HG03442 (cell line): ENCODE results near the gene SP9.

Source experiments
- ATAC-seq: cut with Tn5 transposase; IDR thresholded peaks from one replicate; pipeline ENCODE4 v1.9.1; 2021; ENCODE audit warnings: mild to moderate bottlenecking, moderate library complexity; ENCODE audit not compliant: unreplicated experiment

Gene SP9

DNA sequence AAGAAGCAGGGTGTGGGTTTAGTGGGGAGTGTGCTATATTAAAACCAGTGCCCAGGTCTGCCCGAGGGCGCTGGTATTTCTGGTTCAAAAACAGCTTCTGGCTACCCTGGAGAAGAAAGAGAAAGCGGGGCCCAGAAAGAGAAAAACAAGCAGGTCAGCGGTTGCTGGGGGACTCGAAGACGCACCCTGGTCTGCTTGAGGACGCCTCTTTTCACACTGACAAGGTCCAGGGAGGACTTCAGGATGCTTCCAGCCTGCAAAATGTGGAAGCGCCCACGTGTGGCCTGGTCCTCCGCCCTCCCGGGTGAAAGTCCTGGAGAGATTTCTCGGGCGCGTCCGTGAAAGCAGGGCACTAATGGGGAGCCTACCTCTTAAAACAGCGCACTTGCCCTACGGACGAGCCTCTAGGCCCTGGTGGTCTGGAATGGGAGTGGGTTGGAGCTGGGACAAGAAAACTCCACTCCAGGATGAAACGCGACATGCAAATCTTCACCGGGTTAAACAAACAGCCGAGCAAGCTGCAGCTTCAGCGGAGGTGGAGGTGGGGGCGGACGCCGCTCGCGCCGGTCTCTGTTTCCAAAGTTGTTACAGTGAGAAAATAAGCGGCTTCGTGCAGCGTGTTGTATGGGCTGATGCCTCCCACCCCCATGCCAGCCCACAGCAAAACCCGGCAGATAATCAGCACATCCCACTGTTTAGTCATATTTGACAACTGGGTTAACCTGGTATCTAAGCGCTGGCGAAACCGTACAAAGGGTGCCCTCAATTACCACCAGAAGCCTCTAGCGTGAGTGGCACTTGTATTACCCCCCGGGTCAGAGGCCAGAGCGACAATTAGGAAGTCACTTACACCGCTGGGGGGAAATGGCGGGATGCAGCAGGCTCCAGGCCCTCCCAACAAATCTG lies 1.1 kb upstream of the SP9 start:
- ATAC-seq, result no peak

DNA sequence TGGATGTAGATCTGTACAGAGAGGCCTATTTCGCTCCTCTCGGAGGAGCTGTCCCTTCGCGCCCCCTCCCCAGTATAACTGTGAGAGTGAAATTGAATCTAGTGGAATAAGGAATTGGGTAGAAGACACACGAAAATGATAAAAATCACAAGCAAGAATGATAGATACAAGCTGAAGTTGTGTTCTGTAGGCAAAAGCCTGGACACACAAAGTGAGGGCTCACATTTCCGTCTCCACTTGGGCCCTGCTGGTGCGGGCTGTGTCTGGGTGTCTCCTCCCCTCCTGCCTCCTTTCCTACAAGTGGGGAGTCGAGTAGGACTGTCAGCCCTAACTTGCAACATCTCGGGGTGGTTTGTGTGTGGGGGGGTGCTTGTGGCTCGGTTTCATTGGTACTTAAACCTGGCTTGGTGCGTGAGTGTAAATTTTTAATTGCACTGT lies 457 bp upstream of the SP9 start:
- no peak for ATAC-seq

DNA sequence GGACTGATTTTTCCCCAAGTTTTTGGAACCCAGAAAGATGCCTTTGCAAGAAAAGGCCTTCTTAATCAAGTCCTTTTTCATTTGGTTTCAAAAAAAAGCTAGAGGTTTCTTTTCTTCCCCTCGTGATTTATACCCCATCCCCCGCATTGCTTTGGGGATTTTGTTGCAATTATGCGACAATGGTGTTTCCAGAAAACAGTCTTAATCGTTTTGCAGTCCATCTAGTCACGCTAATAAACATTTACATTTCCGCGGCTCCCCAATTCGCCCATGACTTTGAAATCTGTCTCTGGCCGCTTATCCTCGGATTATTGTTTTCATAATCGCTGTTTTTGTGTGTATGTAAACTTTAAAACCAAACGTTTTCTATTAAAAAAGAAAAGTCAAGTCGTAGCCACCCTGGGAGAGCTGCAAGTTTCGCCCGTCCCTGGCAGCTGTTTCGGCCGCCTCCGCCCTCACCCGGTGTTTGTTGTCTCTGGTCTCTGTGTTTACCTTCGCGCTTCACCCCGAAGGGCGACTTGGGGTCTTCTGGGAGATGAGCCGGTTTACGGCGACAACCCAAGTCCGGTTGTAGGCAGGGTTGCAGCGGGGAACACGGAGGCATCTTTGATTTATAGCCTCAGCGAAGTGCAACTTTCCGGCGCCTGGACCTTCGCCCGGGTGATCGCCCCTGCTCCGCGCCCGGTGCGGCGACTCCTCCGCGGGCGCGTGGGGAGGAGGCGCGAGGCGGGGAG lies 667 bp downstream of the SP9 start:
- no peak for ATAC-seq

DNA sequence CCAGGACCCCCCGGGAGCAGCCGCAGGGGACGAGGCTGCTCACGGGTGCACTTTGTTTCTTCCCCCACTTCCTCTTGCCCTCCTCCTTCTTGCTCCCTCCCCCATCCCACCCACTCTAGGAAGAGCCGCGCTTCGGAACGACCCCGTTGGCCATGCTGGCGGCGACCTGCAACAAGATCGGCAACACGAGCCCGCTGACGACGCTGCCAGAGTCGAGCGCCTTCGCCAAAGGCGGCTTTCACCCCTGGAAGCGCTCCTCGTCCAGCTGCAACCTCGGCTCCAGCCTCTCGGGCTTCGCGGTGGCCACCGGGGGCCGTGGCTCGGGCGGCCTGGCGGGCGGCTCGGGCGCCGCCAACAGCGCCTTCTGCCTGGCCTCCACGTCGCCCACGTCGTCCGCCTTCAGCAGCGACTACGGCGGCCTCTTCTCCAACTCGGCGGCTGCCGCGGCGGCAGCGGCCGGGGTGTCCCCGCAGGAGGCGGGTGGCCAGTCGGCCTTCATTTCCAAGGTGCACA lies 1.3 kb downstream of the SP9 start:
- ATAC-seq, result no peak

DNA sequence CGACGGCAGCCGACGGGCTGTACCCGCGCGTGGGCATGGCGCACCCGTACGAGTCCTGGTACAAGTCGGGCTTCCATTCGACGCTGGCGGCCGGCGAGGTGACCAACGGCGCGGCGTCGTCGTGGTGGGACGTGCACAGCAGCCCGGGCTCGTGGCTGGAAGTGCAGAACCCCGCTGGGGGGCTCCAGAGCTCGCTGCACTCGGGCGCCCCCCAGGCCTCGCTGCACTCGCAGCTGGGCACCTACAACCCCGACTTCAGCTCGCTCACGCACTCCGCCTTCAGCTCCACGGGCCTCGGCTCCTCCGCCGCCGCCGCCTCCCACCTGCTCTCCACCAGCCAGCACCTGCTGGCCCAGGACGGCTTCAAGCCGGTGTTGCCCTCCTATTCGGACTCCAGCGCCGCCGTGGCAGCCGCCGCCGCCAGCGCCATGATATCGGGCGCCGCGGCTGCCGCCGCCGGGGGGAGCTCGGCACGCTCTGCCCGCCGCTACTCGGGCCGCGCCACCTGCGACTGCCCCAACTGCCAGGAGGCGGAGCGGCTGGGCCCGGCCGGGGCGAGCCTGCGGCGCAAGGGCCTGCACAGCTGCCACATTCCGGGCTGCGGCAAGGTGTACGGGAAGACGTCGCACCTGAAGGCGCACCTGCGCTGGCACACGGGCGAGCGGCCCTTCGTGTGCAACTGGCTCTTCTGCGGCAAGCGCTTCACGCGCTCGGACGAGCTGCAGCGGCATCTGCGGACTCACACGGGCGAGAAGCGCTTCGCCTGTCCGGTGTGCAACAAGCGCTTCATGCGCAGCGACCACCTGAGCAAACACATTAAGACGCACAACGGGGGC lies 2.0 kb downstream of the SP9 start:
- ATAC-seq, result no peak

DNA sequence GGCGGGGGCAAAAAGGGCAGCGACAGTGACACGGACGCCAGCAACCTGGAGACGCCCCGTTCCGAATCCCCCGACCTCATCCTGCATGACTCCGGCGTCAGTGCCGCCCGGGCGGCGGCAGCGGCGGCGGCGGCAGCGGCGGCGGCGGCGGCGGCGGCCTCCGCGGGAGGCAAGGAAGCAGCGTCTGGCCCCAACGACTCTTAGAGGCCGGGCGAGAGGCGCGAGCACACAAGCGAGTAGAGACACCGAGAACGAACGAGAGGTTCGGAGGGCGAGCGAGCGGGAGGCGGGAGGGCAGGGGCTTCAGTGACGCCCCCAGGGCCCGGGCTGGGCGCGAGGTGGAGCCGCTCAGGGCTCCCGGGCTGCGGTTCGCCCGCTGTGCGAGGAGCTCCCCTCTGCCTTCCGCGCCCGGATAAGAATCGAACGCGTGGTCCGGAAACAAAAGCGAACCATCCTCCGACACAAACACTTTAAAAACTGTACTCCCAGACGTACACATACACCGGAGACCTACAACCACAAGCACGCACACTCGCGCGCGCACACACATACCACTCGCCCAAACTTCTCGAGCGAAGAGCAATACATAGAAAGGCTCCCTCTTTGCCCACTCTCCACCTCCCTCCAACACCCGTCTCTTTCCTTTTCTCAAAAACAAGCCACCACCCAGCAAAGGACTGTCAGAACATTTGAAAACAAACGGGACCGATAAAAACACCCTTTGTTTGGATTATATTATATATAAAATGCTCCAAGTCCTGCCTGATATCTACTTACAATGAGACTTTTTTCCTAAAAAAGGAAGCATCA lies 2.8 kb downstream of the SP9 start:
- ATAC-seq, result no peak

DNA sequence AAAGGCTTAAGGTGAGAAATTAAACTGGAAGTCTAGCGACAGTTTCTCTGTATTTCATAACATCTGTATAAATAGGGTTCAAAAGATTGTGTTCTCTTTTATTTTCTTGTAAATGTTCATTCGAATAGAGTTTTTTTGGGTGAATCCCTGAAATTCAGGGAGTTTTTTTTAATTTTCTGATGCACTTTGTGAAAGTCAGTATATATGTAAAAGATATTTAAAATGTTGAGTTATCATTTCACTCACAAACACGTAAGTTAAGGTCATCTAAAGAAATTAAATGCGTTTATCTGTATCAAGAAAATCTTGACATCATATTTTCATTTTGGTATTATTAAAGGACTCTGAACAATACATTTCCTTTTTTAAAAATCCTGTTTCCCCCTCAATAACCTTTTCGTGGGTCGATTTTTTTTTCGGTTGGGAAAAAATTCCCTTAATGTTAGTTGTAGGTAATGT lies 3.4 kb downstream of the SP9 start:
- no peak for ATAC-seq

DNA sequence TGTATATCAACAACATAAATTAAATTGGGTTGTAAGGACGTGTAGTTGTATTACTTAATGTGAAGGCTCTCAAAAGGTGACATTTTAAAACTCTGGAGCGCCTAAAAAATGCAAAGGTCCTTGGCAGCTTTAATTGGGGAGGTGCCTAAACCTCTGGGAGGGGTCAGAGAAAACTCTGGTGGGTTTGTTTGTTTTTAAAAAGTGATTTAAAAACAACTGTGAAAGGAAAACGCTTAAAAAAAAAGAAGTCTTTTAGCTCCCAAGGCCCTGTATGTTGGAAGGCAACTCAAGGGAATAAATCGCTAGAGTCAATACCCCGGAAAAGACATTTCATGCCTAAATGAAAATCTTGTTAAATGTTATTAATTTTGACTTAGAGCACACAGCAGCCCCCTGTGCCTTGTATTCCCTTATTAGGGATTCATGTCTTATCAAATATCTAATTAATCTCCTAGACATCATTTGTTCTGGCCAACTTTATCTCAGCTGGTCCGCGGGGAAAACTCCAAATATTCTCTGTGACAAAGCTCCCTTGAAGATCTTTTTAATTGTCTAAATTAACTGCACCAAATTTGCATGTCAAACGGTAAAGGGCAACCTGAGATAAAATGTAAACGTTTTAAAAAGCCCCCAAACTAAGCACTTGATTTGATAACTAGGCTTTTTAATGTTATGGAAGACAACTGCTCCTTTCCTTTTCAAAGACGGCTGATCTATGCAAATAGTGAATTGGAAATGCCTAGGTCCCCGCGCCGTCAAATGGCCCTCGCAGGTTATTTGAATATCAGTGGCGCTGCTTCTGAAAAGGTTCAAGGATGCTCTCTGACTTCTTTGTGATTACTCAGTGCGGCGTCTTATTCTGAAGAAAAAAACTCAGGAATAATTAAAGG lies 4.2 kb downstream of the SP9 start:
- ATAC-seq, result no peak

DNA sequence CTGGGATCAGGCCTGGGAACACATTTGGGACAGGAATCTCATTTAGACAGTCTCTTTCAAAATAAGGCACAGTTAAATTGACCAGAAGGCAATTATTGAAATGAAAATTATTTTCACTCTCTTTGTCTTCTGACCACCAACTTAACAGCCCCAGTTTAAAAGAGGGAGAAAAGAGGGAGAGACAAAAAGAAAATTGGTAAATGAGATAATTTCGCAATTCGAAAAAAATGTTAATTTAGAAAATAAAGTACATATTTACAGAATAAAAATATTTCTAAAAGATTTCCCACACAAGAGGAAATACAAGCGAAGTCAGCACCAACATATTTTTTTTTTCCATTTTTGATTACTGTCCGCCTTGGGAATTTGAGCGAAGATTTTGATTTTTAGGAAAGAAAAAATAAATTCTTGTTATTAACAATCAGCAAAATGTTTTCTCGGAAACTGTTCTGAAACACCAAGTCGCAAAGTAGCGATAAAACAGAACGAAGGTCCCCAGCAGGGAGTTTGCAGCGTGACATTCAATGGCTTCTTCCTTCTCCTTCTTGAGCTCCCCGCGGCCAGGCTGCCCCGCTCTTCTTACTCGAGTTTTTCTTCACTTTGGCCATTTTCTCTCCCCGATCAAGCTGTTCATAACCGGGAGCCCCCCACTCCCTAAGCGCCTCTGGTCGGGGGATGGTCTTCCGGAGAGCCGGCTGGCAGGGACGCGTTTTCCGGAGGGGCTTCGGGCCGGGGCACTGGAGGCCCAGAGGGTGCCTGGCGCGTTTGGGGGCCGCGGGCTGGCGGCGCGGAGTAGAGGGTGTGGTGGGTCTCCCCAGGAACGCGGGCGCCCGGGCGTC lies 5.0 kb downstream of the SP9 start:
- no peak for ATAC-seq

DNA sequence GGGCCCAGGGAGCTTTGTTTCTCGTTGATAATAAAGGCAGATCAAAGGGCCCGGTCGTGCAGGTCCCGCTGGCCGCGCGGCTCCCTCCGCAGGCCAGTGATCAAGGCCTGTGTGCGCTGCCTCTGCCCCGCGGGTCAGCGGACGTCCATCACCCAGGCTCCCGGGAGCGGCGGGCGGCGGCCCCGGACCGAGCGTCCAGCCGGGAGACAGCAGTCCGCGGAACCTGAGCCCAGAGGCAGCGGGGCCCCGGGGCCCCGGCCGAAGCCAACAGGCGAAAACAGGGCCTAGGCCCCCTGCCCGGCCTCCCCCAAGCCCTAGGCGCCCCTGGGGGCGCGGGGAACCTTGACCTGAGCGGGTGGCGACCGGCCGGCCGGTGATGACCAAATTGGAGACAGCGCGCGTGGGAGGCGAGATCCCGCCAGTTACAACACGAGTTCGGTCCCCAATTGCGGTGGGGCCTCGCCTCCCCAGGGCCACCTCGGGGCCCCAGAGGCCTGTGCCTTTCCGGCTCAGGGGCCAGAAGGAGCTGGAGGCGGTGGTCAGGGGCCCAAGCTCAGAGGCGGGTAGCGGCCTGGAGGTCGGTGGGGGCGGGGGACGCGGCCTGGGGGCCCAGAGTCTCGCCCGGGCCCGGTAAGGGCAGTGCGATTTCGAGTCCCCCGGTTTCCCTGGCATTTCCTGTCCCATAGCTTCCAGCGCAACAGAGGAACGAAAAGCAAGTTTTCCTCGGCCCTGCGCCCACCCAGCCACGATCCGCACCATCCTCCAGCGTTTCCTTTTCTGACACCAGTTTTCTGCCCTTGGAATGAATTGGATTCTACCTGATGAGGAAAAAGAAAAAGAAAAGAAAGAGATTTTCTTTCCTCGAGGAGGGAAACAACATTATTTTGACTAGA lies 5.9 kb downstream of the SP9 start:
- no peak for ATAC-seq

DNA sequence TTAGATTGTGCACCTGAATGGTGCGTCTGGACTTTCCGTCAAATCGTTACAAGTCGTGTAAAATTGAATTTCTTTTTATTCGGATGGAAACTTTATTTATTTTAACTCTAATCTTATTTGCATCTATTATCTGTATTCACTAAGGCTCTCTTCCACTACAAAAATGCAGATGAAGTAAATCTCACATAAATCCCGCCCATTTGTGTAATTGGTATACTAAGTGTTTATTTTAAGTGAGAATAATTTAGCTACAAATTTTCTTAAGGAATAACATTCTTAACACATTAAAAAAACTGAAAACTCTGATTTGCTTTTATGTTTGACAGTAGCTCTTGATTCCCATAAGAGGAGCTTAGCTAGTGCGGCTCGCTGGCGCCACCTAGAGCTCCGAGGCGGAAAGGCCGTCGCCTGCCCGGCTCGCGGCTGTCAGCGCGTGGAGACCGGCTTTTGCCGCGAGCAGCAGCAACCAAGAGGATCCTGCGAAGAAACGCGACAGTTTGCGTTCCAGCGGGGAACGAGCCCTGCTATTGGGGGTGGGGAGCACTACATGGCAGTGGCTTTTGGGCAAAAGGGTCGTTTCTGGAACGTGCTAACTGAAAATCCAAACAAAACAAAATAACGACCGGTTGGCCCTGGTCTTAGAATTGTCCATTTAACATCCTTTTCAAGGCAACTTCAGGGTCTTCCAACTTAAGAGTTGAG lies 6.7 kb downstream of the SP9 start:
- no peak for ATAC-seq

DNA sequence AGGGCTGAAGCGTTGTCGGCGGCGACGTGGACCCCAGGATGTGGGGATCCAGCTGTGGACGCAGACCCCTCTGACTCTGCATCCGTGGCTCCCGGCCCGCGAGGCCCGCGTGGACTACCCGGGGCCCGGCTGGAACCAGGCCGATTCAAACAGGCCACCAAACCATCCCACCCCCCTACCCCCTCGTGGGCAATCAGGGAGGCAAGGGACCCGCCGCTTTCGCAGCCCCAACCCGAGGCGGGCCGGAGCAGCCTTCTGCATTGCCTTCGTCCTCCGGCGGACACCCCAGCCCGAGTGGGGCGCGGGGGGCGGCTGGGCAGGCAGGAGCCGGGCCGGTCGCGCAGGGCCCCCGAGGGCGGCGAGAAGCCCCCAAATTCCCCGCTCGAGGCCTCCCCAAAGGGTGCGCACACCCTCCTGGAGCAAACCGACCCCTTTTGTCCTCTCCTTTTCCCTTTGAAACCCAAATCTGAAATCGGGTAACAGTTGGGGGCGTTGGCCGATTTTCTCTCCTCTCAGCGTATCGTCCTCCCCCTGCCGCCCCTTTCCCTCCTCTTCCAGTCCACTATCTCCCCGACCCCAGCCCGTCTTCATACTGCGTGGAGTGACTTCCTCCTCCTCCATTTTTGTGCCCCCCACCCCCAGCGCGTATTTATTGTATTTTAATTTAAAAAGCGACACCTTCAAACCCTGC lies 7.4 kb downstream of the SP9 start:
- no peak for ATAC-seq

DNA sequence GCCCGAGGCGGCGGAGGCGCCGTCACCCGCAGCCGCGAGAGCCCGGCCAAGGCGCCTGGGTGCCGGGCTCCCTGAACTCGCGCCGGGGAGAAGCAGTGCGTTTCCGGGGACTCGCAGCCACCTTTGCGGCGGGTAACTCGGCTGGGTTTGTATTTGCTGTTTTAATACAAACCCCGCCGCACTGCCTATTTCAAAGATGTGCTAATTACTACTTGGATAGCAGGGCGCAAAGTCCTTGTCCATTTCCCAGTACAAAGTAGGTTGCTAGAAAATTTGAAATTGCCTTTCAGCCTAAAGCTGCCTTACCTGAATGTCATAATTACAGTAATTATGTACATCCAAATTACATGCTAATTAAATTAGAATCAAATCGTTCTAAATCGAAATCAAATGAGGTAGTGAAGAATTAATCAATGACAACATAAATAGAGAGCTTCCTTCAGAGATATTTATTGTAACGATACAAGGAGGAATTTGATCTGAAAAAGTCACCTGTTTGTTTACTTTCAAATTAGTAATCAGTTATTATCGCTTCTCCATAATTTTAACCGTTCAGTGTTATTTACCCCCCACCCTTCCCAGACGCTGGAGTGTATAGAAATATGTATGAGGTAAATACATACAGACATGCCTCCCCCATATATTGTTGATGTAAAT lies 8.1 kb downstream of the SP9 start:
- ATAC-seq, result no peak

DNA sequence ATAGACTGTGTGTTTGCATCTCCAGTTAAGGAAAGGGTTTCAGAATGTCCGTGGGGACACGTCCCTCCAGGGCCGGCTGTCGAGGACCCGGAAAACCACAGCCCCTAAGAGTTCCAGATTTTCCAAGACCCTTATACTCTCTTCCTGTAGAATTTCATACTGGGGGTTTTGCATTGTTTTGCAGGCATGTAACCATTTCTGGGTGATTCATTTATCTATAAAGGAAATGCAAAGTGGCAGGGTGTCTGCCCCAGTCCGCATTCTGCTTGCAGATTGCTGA lies 8.5 kb downstream of the SP9 start:
- no peak for ATAC-seq

DNA sequence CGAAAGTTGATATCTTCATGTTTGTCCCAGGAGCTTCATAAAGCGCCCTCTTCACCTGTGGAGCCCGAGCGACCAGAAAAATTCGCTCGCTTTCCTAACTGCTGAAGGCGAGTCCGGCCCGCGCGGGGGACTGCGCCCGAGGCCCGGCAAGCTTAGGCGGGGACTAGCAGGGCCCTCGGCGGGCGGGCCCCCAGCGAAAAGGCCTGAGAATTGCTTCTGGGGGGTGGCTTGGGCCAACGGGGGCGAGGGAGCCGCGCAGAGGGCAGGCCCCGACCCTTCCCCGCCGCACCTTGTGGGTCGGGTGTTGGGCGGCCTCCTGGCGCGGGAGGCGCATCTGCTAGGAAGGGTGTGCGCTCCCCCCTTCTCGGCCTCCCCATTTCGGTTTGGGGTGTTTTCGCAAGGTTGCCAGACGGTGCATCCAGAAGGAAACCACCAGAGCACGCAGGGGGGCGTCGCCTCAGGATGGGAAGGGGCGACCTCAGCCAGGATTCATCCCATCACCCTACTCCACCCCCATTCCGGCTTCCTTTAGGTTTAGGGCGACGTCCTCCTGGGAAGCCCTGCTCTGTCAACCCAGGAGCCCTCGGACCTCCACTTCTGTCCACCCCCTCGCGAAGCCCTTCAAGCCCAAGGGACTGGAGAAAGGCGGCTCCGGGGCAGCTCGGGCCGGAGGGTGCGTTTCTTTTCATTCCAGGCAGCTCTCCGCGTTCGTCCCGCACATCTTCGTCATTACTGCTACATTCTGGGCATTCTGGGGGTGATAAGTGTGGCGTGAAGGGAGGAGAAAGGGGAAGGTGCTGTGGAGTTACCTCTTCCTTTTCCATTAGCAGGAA lies 9.1 kb downstream of the SP9 start:
- ATAC-seq, result no peak
